ENCODE results near the gene BTG1.

Gene BTG1

GRCh38 chr12:92186038-92186470 is 40.4 kb upstream of the BTG1 start:
- peak overlapping the region; percentile 57 for H3K4me3 ChIP-seq (ENCODE audit: low read length, poor library complexity, severe bottlenecking)
- H3K9me2 ChIP-seq (replicated peaks; ENCODE audit: low read depth, low read length), result no peaks in the 10 kb centered on the region
- no peaks in the 10 kb centered on the region for H3F3A ChIP-seq (ENCODE audit: low read depth)
- peaks cover 42% of the 10 kb centered on the region for H3K4me1 ChIP-seq (ENCODE audit: insufficient read depth, low read length, poor library complexity, severe bottlenecking)
- H3K4me2 ChIP-seq (ENCODE audit: low read depth, low read length, poor library complexity, severe bottlenecking), result peak overlapping the region; percentile 73
- H2AFZ ChIP-seq (ENCODE audit: low read length), result peak overlapping the region; percentile 79
- no peaks in the 10 kb centered on the region for H3K9me3 ChIP-seq (ENCODE audit: insufficient read depth, low read depth, low read length)
- H4K20me1 ChIP-seq (ENCODE audit: insufficient read depth, low read length, poor library complexity, severe bottlenecking), result no peaks in the 10 kb centered on the region
- TF ChIP-seq EZH2phosphoT487 (IDR thresholded peaks at IDR 0.05; ENCODE audit: borderline replicate concordance), result no peak
- no peak for TF ChIP-seq CTCF (conservative IDR thresholded peaks at IDR 0.05; ENCODE audit: low read length)
- peak overlapping the region; percentile 55 for H3K9ac ChIP-seq (ENCODE audit: low read depth, low read length, poor library complexity, severe bottlenecking)
- H3K36me3 ChIP-seq (ENCODE audit: insufficient read depth, low read length), result no peaks in the 10 kb centered on the region
- no peaks in the 10 kb centered on the region for H3K27me3 ChIP-seq (ENCODE audit: insufficient read depth, low read length, poor library complexity, severe bottlenecking)
- H3K79me2 ChIP-seq (ENCODE audit: insufficient read depth, low read length), result no peaks in the 10 kb centered on the region

- no peaks in the 10 kb centered on the region for H4K20me1 ChIP-seq (ENCODE audit: insufficient read depth, low read length, poor library complexity, severe bottlenecking)
- peak overlapping the region; percentile 73 for H3K4me2 ChIP-seq (ENCODE audit: low read depth, low read length, poor library complexity, severe bottlenecking)
- no peaks in the 10 kb centered on the region for H3K9me3 ChIP-seq (ENCODE audit: insufficient read depth, low read depth, low read length)
- peaks cover 42% of the 10 kb centered on the region for H3K4me1 ChIP-seq (ENCODE audit: insufficient read depth, low read length, poor library complexity, severe bottlenecking)
- H3K36me3 ChIP-seq (ENCODE audit: insufficient read depth, low read length), result no peaks in the 10 kb centered on the region
- H3K9ac ChIP-seq (ENCODE audit: low read depth, low read length, poor library complexity, severe bottlenecking), result peak overlapping the region; percentile 43
- no peaks in the 10 kb centered on the region for H3K9me2 ChIP-seq (replicated peaks; ENCODE audit: low read depth, low read length)
- no peaks in the 10 kb centered on the region for H3K27me3 ChIP-seq (ENCODE audit: insufficient read depth, low read length, poor library complexity, severe bottlenecking)
- TF ChIP-seq CTCF (conservative IDR thresholded peaks at IDR 0.05; ENCODE audit: low read length) (no peak; the same call in 1 of the 2 replicates), EZH2phosphoT487 (IDR thresholded peaks at IDR 0.05; ENCODE audit: borderline replicate concordance) (no peak)
- no peaks in the 10 kb centered on the region for H3F3A ChIP-seq (ENCODE audit: low read depth)
- peak overlapping the region; percentile 57 for H3K4me3 ChIP-seq (ENCODE audit: low read length, poor library complexity, severe bottlenecking)
- H2AFZ ChIP-seq (ENCODE audit: low read length), result peak overlapping the region; percentile 23; the same call in 1 of the 2 replicates
- no peaks in the 10 kb centered on the region for H3K79me2 ChIP-seq (ENCODE audit: insufficient read depth, low read length)
Observed at GRCh38 chr12:92185052-92185451, 39.4 kb upstream of the BTG1 start.

GRCh38 chr12:92183575-92183974 is 37.9 kb upstream of the BTG1 start:
- H3K4me3 ChIP-seq (ENCODE audit: low read length, poor library complexity, severe bottlenecking), result no peak overlapping the region

More at GRCh38 chr12:92183575-92183974, 37.9 kb upstream of the BTG1 start:
- Histone ChIP-seq H3K9me3 (ENCODE audit: insufficient read depth, low read depth, low read length) (no peaks in the 10 kb centered on the region), H3K4me1 (ENCODE audit: insufficient read depth, low read length, poor library complexity, severe bottlenecking) (peaks cover 42% of the 10 kb centered on the region), H3K79me2 (ENCODE audit: insufficient read depth, low read length) (no peaks in the 10 kb centered on the region), H3F3A (ENCODE audit: low read depth) (no peaks in the 10 kb centered on the region), H4K20me1 (ENCODE audit: insufficient read depth, low read length, poor library complexity, severe bottlenecking) (no peaks in the 10 kb centered on the region), H3K27me3 (ENCODE audit: insufficient read depth, low read length, poor library complexity, severe bottlenecking) (no peaks in the 10 kb centered on the region), H3K9me2 (replicated peaks; ENCODE audit: low read depth, low read length) (no peaks in the 10 kb centered on the region), H3K4me2 (ENCODE audit: low read depth, low read length, poor library complexity, severe bottlenecking) (no peak overlapping the region), H3K36me3 (ENCODE audit: insufficient read depth, low read length) (no peaks in the 10 kb centered on the region), H2AFZ (ENCODE audit: low read length) (no peak overlapping the region), H3K9ac (ENCODE audit: low read depth, low read length, poor library complexity, severe bottlenecking) (no peak overlapping the region)
- TF ChIP-seq CTCF (conservative IDR thresholded peaks at IDR 0.05; ENCODE audit: low read length) (no peak), EZH2phosphoT487 (IDR thresholded peaks at IDR 0.05; ENCODE audit: borderline replicate concordance) (no peak)

All from Loucy (cell line).